Hepatocyte (in vitro differentiated cells): ENCODE measurements around the gene FEM1C.

ENCODE experiments used
- EZH2 ChIP-seq: fragments of 200-600 bp; sonication (generic); IDR thresholded peaks from 2 replicates; pipeline ENCODE4 v1.6.1; 2016; ENCODE audit warnings: antibody characterized with exemption, mild to moderate bottlenecking, borderline replicate concordance
- EZH2phosphoT487 ChIP-seq: fragments of 200-600 bp; sonication (generic); IDR thresholded peaks from one replicate; pipeline ENCODE4 v1.6.1; 2018; ENCODE audit warnings: antibody characterized with exemption, mild to moderate bottlenecking, low read depth, moderate library complexity; ENCODE audit not compliant: unreplicated experiment, severe bottlenecking
- TF ChIP-seq, protein P1 (sequence below): fragments of 200-600 bp; sonication (generic); IDR thresholded peaks from 2 replicates; pipeline ENCODE4 v1.5.1; 2016; ENCODE audit warnings: antibody characterized with exemption, mild to moderate bottlenecking; ENCODE audit not compliant: poor library complexity

DNA sequence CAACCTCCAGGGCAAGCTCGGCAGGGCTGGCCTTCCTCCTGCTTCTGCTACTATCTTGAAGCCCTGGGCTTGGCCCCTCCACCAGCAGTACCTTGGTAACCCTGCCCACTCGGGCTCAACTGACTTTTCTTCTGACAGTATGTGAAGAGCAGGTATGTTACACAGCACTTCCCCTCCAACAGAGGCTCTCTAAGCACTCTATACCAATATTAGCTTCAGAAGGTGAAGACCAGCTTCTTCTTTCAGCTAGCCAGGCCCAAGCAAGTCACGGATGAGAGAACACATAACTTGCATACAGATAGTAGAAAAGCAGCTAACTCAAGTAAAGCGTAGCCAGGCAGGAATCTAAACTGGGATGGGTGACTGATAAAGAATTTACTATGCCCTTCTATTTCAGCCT is 64.3 kb downstream of the FEM1C start:
- TF ChIP-seq, protein P1, sequence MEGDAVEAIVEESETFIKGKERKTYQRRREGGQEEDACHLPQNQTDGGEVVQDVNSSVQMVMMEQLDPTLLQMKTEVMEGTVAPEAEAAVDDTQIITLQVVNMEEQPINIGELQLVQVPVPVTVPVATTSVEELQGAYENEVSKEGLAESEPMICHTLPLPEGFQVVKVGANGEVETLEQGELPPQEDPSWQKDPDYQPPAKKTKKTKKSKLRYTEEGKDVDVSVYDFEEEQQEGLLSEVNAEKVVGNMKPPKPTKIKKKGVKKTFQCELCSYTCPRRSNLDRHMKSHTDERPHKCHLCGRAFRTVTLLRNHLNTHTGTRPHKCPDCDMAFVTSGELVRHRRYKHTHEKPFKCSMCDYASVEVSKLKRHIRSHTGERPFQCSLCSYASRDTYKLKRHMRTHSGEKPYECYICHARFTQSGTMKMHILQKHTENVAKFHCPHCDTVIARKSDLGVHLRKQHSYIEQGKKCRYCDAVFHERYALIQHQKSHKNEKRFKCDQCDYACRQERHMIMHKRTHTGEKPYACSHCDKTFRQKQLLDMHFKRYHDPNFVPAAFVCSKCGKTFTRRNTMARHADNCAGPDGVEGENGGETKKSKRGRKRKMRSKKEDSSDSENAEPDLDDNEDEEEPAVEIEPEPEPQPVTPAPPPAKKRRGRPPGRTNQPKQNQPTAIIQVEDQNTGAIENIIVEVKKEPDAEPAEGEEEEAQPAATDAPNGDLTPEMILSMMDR = no peak
- no peak for TF ChIP-seq EZH2phosphoT487
- no peak for TF ChIP-seq EZH2
